Measurements from ENCODE around the gene UBA52. TPM values are rescaled to one million over a fixed set of nuclear protein-coding genes. Genes with fewer than 3 reads are reported as not detected.

The UBA52 gene
- total RNA-seq, 1 experiment from 2014 or later, result 1,265 TPM

DNA sequence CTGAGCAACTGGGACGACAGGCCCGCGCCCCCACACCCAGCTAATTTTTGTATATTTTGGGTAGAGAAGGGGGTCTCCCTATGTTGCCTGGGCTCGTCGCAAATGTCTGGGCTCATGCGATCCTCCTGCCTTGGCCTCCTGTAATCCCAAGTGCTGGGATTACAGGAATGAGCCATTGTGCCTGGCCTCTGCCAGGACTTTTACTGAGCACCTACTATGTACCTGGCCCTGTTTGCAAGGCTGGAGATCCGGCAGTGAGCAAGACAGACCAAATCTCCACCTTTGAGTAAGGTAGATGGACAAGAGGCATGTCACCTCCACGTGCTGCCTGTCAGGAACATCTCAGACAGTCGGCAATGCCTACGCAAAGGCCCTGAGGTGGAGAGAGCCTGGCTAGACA, 35.2 kb upstream of the UBA52 start:
- no peak overlapping the region for H2BK120ac ChIP-seq (ENCODE audit: low read depth, low read length, poor library complexity, severe bottlenecking)
- H2BK20ac ChIP-seq (ENCODE audit: low read depth, low read length, poor library complexity, severe bottlenecking), result no peak overlapping the region
- TF ChIP-seq, protein P1, sequence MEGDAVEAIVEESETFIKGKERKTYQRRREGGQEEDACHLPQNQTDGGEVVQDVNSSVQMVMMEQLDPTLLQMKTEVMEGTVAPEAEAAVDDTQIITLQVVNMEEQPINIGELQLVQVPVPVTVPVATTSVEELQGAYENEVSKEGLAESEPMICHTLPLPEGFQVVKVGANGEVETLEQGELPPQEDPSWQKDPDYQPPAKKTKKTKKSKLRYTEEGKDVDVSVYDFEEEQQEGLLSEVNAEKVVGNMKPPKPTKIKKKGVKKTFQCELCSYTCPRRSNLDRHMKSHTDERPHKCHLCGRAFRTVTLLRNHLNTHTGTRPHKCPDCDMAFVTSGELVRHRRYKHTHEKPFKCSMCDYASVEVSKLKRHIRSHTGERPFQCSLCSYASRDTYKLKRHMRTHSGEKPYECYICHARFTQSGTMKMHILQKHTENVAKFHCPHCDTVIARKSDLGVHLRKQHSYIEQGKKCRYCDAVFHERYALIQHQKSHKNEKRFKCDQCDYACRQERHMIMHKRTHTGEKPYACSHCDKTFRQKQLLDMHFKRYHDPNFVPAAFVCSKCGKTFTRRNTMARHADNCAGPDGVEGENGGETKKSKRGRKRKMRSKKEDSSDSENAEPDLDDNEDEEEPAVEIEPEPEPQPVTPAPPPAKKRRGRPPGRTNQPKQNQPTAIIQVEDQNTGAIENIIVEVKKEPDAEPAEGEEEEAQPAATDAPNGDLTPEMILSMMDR (conservative IDR thresholded peaks at IDR 0.05), result no peak
- H2BK5ac ChIP-seq (ENCODE audit: insufficient read length, low read length), result no peak overlapping the region
- no peak overlapping the region for H3K23ac ChIP-seq (ENCODE audit: insufficient read length, low read depth, low read length)
- no peak overlapping the region for H3K56ac ChIP-seq (ENCODE audit: insufficient read length, low read depth, low read length)
- no peak overlapping the region for H4K91ac ChIP-seq (ENCODE audit: insufficient read length, low read depth, low read length)
- no peak overlapping the region for H3K9ac ChIP-seq (ENCODE audit: extremely low read depth, insufficient read length, low read length)
- H3K18ac ChIP-seq (ENCODE audit: insufficient read length, low read depth, low read length), result no peak overlapping the region
- Mint-ChIP-seq H3K27ac (no peak overlapping the region; a peak in 1 of 7 replicates), H3K9me3 (no peaks in the 10 kb centered on the region), H3K36me3 (ENCODE audit: insufficient read depth in 1 of 3, low read depth in 3 of 3) (peaks cover 30 to 81% (median 76%) of the 10 kb centered on the region in 3 experiments), H3K4me3 (no peak overlapping the region; a peak in 1 of 5 replicates), H3K4me1 (no peaks in the 10 kb centered on the region), H3K27me3 (ENCODE audit: low read depth) (no peaks in the 10 kb centered on the region)
- H2BK15ac ChIP-seq (ENCODE audit: low read depth, low read length), result no peak overlapping the region
- H3K23me2 ChIP-seq (ENCODE audit: insufficient read length, low read depth, low read length, poor library complexity, severe bottlenecking), result no peaks in the 10 kb centered on the region
- no peak for DNase-seq
- H3K27me3 ChIP-seq (ENCODE audit: insufficient read depth, low read length), result no peaks in the 10 kb centered on the region
- H2BK12ac ChIP-seq (ENCODE audit: insufficient read length, low read depth, low read length), result no peak overlapping the region
- H3K9me3 ChIP-seq (ENCODE audit: control insufficient read depth, low read depth, low read length), result no peaks in the 10 kb centered on the region
- no peak overlapping the region for H3T11ph ChIP-seq (ENCODE audit: low read length)
- no peak overlapping the region for H2AFZ ChIP-seq (ENCODE audit: low read length)
- H3K4me1 ChIP-seq (ENCODE audit: insufficient read depth, low read length), result no peaks in the 10 kb centered on the region
- H4K5ac ChIP-seq (ENCODE audit: insufficient read length, low read depth, low read length), result no peak overlapping the region
- H3K27ac ChIP-seq (ENCODE audit: insufficient read length, low read depth, low read length), result no peak overlapping the region
- H3K14ac ChIP-seq (ENCODE audit: insufficient read depth, low read length), result no peak overlapping the region
- no peak overlapping the region for H3K4me2 ChIP-seq (ENCODE audit: insufficient read depth, insufficient read length, low read length)
- H3K79me1 ChIP-seq (ENCODE audit: insufficient read depth, low read depth, low read length, poor library complexity, severe bottlenecking), result peaks cover 3% of the 10 kb centered on the region
- no peak overlapping the region for H2AK5ac ChIP-seq (ENCODE audit: insufficient read length, low read length)
- no peaks in the 10 kb centered on the region for H3K79me2 ChIP-seq (ENCODE audit: insufficient read depth, low read length)
- no peaks in the 10 kb centered on the region for H4K20me1 ChIP-seq (ENCODE audit: control insufficient read depth, insufficient read depth, insufficient read length)
- H3K4ac ChIP-seq (ENCODE audit: low read depth, low read length), result no peak overlapping the region
- H4K8ac ChIP-seq (replicated peaks; ENCODE audit: insufficient read length, low read depth, low read length), result no peak overlapping the region
- no CpG with 5 or more reads among the region's 10 CpGs for WGBS (ENCODE audit: extremely low coverage, insufficient read length, low lambda C conversion rate)

Measured in H9 (cell line).